Right lobe of liver (tissue), 4 donors: Measurements from ENCODE around the gene SWI5.

Experiments
- POLR2A ChIP-seq: fragments of 450-650 bp; IDR thresholded peaks from one replicate; pipeline ENCODE4 v1.6.1; 2017; ENCODE audit warnings: antibody characterized with exemption, mild to moderate bottlenecking
- TF ChIP-seq, protein P1 (sequence below), 4 donors: fragments of 200-600 bp in 3 of 4; fragments of 450-650 bp in 1 of 4; IDR thresholded peaks; one replicate each; pipeline versions ENCODE4 v1.5.1 to v1.8.0; 2016 to 2022; ENCODE audit warnings: antibody characterized with exemption in 4 of 4, mild to moderate bottlenecking in 2 of 4
- donor health status: DM: no; HTN: no; CAD: no.
- donor health status: DM: no; HTN: no; CAD: no.
- donor health status: DM: no; HTN: yes; CAD: no.

DNA sequence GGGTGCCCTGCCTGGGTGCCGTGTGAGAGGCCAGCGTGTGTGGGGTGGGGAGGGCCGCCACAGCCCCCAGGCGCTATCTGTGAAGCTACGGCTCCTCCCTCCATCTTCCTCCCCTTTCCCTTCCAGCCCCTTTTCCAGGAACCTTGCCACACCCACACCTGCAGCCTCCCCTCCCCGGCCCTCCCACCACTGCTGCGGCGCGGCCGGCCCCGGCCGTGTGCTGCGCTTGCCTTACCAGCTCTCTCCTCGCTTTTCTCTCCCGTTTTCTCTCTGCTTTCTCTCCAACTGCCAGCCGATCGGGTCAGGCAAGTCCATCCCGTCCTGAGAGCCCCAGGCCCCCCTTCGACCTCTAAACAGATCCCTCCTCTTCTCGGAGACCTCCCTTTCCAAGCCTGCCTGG lies 21.7 kb upstream of the SWI5 start:
- TF ChIP-seq, protein P1, sequence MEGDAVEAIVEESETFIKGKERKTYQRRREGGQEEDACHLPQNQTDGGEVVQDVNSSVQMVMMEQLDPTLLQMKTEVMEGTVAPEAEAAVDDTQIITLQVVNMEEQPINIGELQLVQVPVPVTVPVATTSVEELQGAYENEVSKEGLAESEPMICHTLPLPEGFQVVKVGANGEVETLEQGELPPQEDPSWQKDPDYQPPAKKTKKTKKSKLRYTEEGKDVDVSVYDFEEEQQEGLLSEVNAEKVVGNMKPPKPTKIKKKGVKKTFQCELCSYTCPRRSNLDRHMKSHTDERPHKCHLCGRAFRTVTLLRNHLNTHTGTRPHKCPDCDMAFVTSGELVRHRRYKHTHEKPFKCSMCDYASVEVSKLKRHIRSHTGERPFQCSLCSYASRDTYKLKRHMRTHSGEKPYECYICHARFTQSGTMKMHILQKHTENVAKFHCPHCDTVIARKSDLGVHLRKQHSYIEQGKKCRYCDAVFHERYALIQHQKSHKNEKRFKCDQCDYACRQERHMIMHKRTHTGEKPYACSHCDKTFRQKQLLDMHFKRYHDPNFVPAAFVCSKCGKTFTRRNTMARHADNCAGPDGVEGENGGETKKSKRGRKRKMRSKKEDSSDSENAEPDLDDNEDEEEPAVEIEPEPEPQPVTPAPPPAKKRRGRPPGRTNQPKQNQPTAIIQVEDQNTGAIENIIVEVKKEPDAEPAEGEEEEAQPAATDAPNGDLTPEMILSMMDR (IDR thresholded peaks at IDR 0.05) = no peak
- no peak for TF ChIP-seq POLR2A
